Measurements from ENCODE around the gene FARS2. TPM values are rescaled to one million over a fixed set of nuclear protein-coding genes. Genes with fewer than 3 reads are reported as not detected.
A peak's percentile ranks its signal among the peaks of the same experiment; 100 is the strongest.
"Not testable (repeated sequence)": the region's sequence is repeated elsewhere in the genome, so short reads cannot be mapped to it uniquely, and the experiment has no call there.

FARS2 gene
- total and polyA plus RNA-seq, 8 donors, result 15.1 to 20.3 (median 17.9) TPM

- no peak overlapping the region for H3K4me3 ChIP-seq
- intact Hi-C loops (cut with DNase I), result no loop called here
- no peaks in the 10 kb centered on the region for H3K4me1 ChIP-seq
- no peak for TF ChIP-seq CTCF (IDR thresholded peaks at IDR 0.05)
- H3K9me3 ChIP-seq, result no peaks in the 10 kb centered on the region
- DNase-seq (no peak), ATAC-seq (no peak)
- H3K36me3 ChIP-seq, result peaks cover 0 to 4% of the 10 kb centered on the region in 2 donors
- H3K27me3 ChIP-seq, result no peaks in the 10 kb centered on the region
- no peak overlapping the region for H3K27ac ChIP-seq
These were observed 391.3 kb downstream of the FARS2 start for GRCh38 chr6:5652406-5653137.

GRCh38 chr6:5653801-5654200 is 392.5 kb downstream of the FARS2 start:
- Histone ChIP-seq H3K27ac (no peak overlapping the region), H3K4me3 (no peak overlapping the region), H3K27me3 (no peaks in the 10 kb centered on the region), H3K36me3 (peaks cover 0 to 4% of the 10 kb centered on the region in 2 donors), H3K9me3 (no peaks in the 10 kb centered on the region), H3K4me1 (no peaks in the 10 kb centered on the region)
- ATAC-seq (no peak), DNase-seq (no peak)
- TF ChIP-seq CTCF (IDR thresholded peaks at IDR 0.05), result no peak
- intact Hi-C loops (cut with DNase I), result no loop called here

GRCh38 chr6:5656226-5656625 is 394.9 kb downstream of the FARS2 start:
- TF ChIP-seq CTCF (IDR thresholded peaks at IDR 0.05), result no peak
- Histone ChIP-seq H3K27me3 (no peaks in the 10 kb centered on the region), H3K4me1 (no peaks in the 10 kb centered on the region), H3K4me3 (no peak overlapping the region), H3K27ac (no peak overlapping the region), H3K36me3 (peaks cover 0 to 4% of the 10 kb centered on the region in 2 donors), H3K9me3 (no peaks in the 10 kb centered on the region)
- no peak for DNase-seq
- intact Hi-C loops (cut with DNase I), result no loop called here
- peak; percentile 93 for ATAC-seq

GRCh38 chr6:5656695-5657094 is 395.4 kb downstream of the FARS2 start:
- H3K36me3 ChIP-seq; intact Hi-C loops (cut with DNase I): not testable (repeated sequence)
- ATAC-seq, result peak; percentile 7

GRCh38 chr6:5657684-5658430 is 396.5 kb downstream of the FARS2 start:
- TF ChIP-seq CTCF (IDR thresholded peaks at IDR 0.05), result no peak
- ATAC-seq, result no peak
- intact Hi-C loops (cut with DNase I), result no loop called here
- Histone ChIP-seq H3K4me1 (no peaks in the 10 kb centered on the region), H3K9me3 (no peaks in the 10 kb centered on the region), H3K27ac (peak overlapping the region in 1 of 2 donors; percentile 66), H3K27me3 (no peaks in the 10 kb centered on the region), H3K36me3 (no peaks in the 10 kb centered on the region), H3K4me3 (no peak overlapping the region)
- no peak for DNase-seq

More at GRCh38 chr6:5656695-5657094, 395.4 kb downstream of the FARS2 start:
- H3K27ac ChIP-seq, H3K4me3 ChIP-seq, H3K4me1 ChIP-seq, H3K27me3 ChIP-seq, H3K9me3 ChIP-seq, DNase-seq: not testable (repeated sequence)
